MCF 10A (cell line): Measurements from ENCODE around the gene TRIM26. TPM values are rescaled to one million over a fixed set of nuclear protein-coding genes. Genes with fewer than 3 reads are reported as not detected.

Source experiments
- BruUV-seq: library from RNA; stranded (reverse); fragments of 400-500 nt; replicated peaks from 2 replicates; lab custom pipeline; 2021; lab: Mats Ljungman, UMichigan
- CTCF ChIA-PET: fragments of 300-600 bp; sonication (Branson Sonifier 250); formaldehyde crosslinking; extraction: SDS; loops from one replicate; lab custom pipeline; 2021; ENCODE audit warnings: antibody characterized with exemption, inconsistent platforms; lab: Yijun Ruan, JAX
- POLR2A ChIA-PET: fragments of 300-600, 350-650 bp; sonication (Branson Sonifier 250); formaldehyde crosslinking; extraction: SDS; loops from one replicate; lab custom pipeline; 2020; ENCODE audit warnings: antibody characterized with exemption, inconsistent platforms; lab: Yijun Ruan, JAX
- DNase-seq: peaks from one replicate; pipeline ENCODE4 v3.0.0-alpha.2; 2018; ENCODE audit not compliant: unreplicated experiment
- H3K27ac Mint-ChIP-seq: one replicate; pipeline ENCODE4 v1.8.0; 2022; ENCODE audit warnings: mild to moderate bottlenecking, low read depth, mixed read lengths; ENCODE audit not compliant: unreplicated experiment
- H3K27me3 Mint-ChIP-seq: one replicate; pipeline ENCODE4 v1.8.0; 2022; ENCODE audit warnings: mixed read lengths; ENCODE audit not compliant: insufficient read depth, unreplicated experiment
- H3K36me3 Mint-ChIP-seq: one replicate; pipeline ENCODE4 v1.8.0; 2022; ENCODE audit warnings: mild to moderate bottlenecking, moderate library complexity, mixed read lengths; ENCODE audit not compliant: insufficient read depth, unreplicated experiment
- H3K4me1 Mint-ChIP-seq: one replicate; pipeline ENCODE4 v1.8.0; 2022; ENCODE audit warnings: mixed read lengths; ENCODE audit not compliant: insufficient read depth, unreplicated experiment
- H3K4me3 Mint-ChIP-seq: one replicate; pipeline ENCODE4 v1.8.0; 2022; ENCODE audit warnings: mild to moderate bottlenecking, moderate library complexity, mixed read lengths; ENCODE audit not compliant: unreplicated experiment
- H3K9me3 Mint-ChIP-seq: one replicate; pipeline ENCODE4 v1.8.0; 2022; ENCODE audit warnings: mixed read lengths; ENCODE audit not compliant: unreplicated experiment
- CTCF ChIP-seq: fragments of 200-600 bp; IDR thresholded peaks from one replicate; pipeline ENCODE4 v1.8.0; 2022; ENCODE audit warnings: antibody characterized with exemption, mild to moderate bottlenecking; ENCODE audit not compliant: unreplicated experiment
- intact Hi-C: fragments of 100-400 bp; cut with micrococcal nuclease; formaldehyde crosslinking; loops from 2 replicates; pipeline ENCODE4 v1.14.1; 2022
- total RNA-seq: library from RNA; stranded (reverse); gene quantifications from 2 replicates; pipeline ENCODE4 v1.2.3, GENCODE V29; 2022

TRIM26 gene
- total RNA-seq, 1 experiment from 2014 or later = 60.6 TPM

- Mint-ChIP-seq H3K4me3 (peak overlapping the region; percentile 90), H3K27ac (peak overlapping the region; percentile 96), H3K9me3 (no peaks in the 10 kb centered on the region), H3K36me3 (peaks cover 19% of the 10 kb centered on the region), H3K4me1 (peaks cover 32% of the 10 kb centered on the region), H3K27me3 (no peaks in the 10 kb centered on the region)
- no TSS peak for BruUV-seq
- ChIA-PET CTCF (interaction anchor here (0.7 to 0.9 kb wide), 2 partner anchors 9 to 112 kb away, joined by 3 to 4 read pairs; partner anchors contain the start of gene TRIM39), POLR2A (interaction anchor here (0.6 to 3.8 kb wide), 14 partner anchors 10 to 981 kb away, joined by 3 to 59 read pairs (median 6); partner anchors contain the start of genes PPP1R11 and TRIM39)
- intact Hi-C loops = no loop called here
- no peak for TF ChIP-seq CTCF
- DNase-seq = no peak
Observed at GRCh38 chr6:30214657-30214982, 1.4 kb upstream of the TRIM26 start.

DNA sequence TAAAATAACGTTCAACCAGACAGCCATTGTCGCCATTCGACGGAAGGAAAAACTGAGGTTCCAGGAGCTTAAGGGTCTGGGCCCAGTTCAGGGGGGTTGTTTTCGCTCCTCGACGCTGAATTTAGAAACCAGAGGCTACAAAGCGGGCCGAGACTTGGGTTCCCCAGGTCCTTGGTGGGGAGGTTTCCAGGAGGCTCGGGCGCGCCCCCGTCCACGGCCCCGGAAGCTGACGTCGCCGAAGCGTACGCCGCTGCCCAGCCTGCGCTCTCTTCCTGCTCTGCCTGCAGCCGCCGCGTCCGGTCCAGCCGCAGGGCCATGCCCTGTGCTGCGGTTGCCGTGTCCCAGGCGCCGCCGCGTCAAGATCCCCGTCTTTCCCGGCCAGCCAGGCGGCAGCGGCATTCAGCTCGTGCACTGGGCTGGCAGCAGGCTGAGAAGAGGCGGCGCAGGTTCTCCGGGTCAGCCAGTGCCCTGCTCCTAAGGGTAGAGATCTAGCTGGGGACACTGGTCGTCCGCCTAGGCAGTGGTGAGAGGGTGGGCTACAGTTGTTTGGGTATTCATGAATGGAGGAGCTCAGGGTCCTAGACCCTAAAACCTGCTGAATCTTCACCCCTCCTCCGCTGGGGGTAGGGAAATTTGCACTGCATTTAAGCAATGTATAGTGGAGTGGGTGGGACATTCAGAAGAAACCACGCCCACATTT is 901 bp upstream of the TRIM26 start:
- ChIA-PET CTCF (interaction anchor here (0.5 to 0.9 kb wide), 4 partner anchors 10 to 507 kb away, joined by 3 to 4 read pairs (median 3); partner anchors contain the start of gene TRIM39), POLR2A (interaction anchor here (0.6 to 4.1 kb wide), 22 partner anchors 8 to 982 kb away, joined by 3 to 59 read pairs (median 5); partner anchors contain the start of genes POLR1H, PPP1R11 and TRIM39)
- Mint-ChIP-seq H3K27ac (peak overlapping the region; percentile 96), H3K4me1 (peaks cover 32% of the 10 kb centered on the region), H3K9me3 (no peaks in the 10 kb centered on the region), H3K4me3 (peak overlapping the region; percentile 90), H3K36me3 (peaks cover 19% of the 10 kb centered on the region), H3K27me3 (no peaks in the 10 kb centered on the region)
- peak; percentile 68 for DNase-seq
- no peak for TF ChIP-seq CTCF
- intact Hi-C loops = loop anchor here (2.0 kb wide), 1 partner anchor 111 kb away; no protein-coding TSS in a partner anchor
- TSS peak; percentile 67 for BruUV-seq

- H3K27me3 Mint-ChIP-seq = no peaks in the 10 kb centered on the region
- BruUV-seq = no TSS peak
- POLR2A ChIA-PET = interaction anchor here (0.6 to 4.1 kb wide), 24 partner anchors 9 to 1509 kb away, joined by 3 to 59 read pairs (median 5); partner anchors contain the start of genes GNL1, POLR1H, PPP1R11 and TRIM39
- H3K4me1 Mint-ChIP-seq = peaks cover 32% of the 10 kb centered on the region
- peak overlapping the region; percentile 96 for H3K27ac Mint-ChIP-seq
- intact Hi-C loops = loop anchor here (2.0 kb wide), 1 partner anchor 111 kb away; no protein-coding TSS in a partner anchor
- TF ChIP-seq CTCF = no peak
- H3K4me3 Mint-ChIP-seq = peak overlapping the region; percentile 90
- no peaks in the 10 kb centered on the region for H3K9me3 Mint-ChIP-seq
- DNase-seq = no peak
- CTCF ChIA-PET = interaction anchor here (0.6 to 1.4 kb wide), 3 partner anchors 9 to 333 kb away, joined by 4 to 5 read pairs (median 4); no protein-coding TSS in a partner anchor
- peaks cover 19% of the 10 kb centered on the region for H3K36me3 Mint-ChIP-seq
Observed at GRCh38 chr6:30213667-30213956, 406 bp upstream of the TRIM26 start.

- ChIA-PET CTCF (interaction anchor here (1.0 kb wide), 1 partner anchor 110 kb away, joined by 3 read pairs; no protein-coding TSS in a partner anchor), POLR2A (interaction anchor here (1.5 to 4.1 kb wide), 8 partner anchors 7 to 188 kb away, joined by 5 to 59 read pairs (median 21); partner anchors contain the start of genes POLR1H, PPP1R11 and TRIM39)
- peaks cover 29% of the 10 kb centered on the region for H3K36me3 Mint-ChIP-seq
- H3K27me3 Mint-ChIP-seq = no peaks in the 10 kb centered on the region
- DNase-seq = no peak
- intact Hi-C loops = loop anchor here (2.0 kb wide), 1 partner anchor 109 kb away; no protein-coding TSS in a partner anchor
- peak overlapping the region; percentile 96 for H3K27ac Mint-ChIP-seq
- TF ChIP-seq CTCF = no peak
- H3K4me1 Mint-ChIP-seq = peaks cover 46% of the 10 kb centered on the region
- no TSS peak for BruUV-seq
- no peaks in the 10 kb centered on the region for H3K9me3 Mint-ChIP-seq
- peak overlapping the region; percentile 90 for H3K4me3 Mint-ChIP-seq
Observed at GRCh38 chr6:30211899-30212298, 1.3 kb downstream of the TRIM26 start.
